ENCODE measurements around the gene ZDHHC18.
"Not testable (repeated sequence)": the region's sequence is repeated elsewhere in the genome, so short reads cannot be mapped to it uniquely, and the experiment has no call there.

DNA sequence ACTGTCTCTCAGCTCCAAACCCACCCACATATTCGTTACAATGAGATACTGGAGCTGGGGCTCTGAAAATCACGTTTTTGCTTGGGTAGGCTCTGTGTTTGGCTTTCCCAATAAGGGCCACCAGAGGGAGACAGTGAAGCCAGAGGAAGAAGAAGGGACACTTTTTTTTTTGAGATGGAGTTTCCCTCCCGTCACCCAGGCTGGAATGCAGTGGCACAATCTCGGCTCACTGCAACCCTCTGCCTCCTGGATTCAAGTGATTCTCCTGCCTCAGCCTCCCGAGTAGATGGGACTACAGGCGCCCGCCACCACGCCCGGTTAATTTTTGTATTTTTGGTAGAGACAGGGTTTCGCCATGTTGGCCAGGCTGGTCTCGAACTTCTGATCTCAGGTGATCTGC lies 16.4 kb upstream of the ZDHHC18 start:
- TF ChIP-seq GLIS3 (CRISPR knock-in tag; IDR thresholded peaks at IDR 0.05); CREB5 (CRISPR knock-in tag; IDR thresholded peaks at IDR 0.05; ENCODE audit: low read depth): not testable (repeated sequence)

Data from SK-N-SH treated with all-trans-retinoic acid at 6 μM for 48 hours (cell line).